CD4-positive, alpha-beta T cell treated with Interleukin-6 at 100 ng/mL for 8 hours (primary cell): ENCODE measurements around the gene TBX18.

Experiments used
- DNase-seq: peaks from one replicate; pipeline ENCODE4 v3.0.0-alpha.2; 2020; ENCODE audit warnings: mixed read lengths, low spot score

The TBX18 gene

GRCh38 chr6:84669945-84670344 is 94.5 kb downstream of the TBX18 start:
- no peak for DNase-seq

GRCh38 chr6:84667252-84668213 is 96.9 kb downstream of the TBX18 start:
- DNase-seq: no peak

- no peak for DNase-seq
Measured at GRCh38 chr6:84665401-84665800, 99.0 kb downstream of the TBX18 start.

GRCh38 chr6:84663866-84664265 is 100.5 kb downstream of the TBX18 start:
- no peak for DNase-seq

GRCh38 chr6:84657486-84657885 is 106.9 kb downstream of the TBX18 start:
- DNase-seq: no peak

GRCh38 chr6:84657025-84657424 is 107.4 kb downstream of the TBX18 start:
- no peak for DNase-seq

- no peak for DNase-seq
Measured at GRCh38 chr6:84653027-84653551, 111.3 kb downstream of the TBX18 start.

- DNase-seq: no peak
Measured at GRCh38 chr6:84652356-84653026, 111.9 kb downstream of the TBX18 start.

GRCh38 chr6:84651583-84651982 is 112.8 kb downstream of the TBX18 start:
- DNase-seq: no peak

GRCh38 chr6:84648444-84648843 is 116.0 kb downstream of the TBX18 start:
- DNase-seq: no peak

GRCh38 chr6:84645563-84646266 is 118.7 kb downstream of the TBX18 start:
- no peak for DNase-seq

GRCh38 chr6:84645000-84645399 is 119.4 kb downstream of the TBX18 start:
- DNase-seq: no peak

GRCh38 chr6:84643778-84644177 is 120.6 kb downstream of the TBX18 start:
- DNase-seq: no peak

- DNase-seq: no peak
Measured at GRCh38 chr6:84641076-84641475, 123.3 kb downstream of the TBX18 start.

- DNase-seq: no peak
Measured at GRCh38 chr6:84639396-84639795, 125.0 kb downstream of the TBX18 start.

- no peak for DNase-seq
Measured at GRCh38 chr6:84638286-84638685, 126.1 kb downstream of the TBX18 start.
